ENCODE results near the gene FIG4.
"Not testable (repeated sequence)": the region's sequence is repeated elsewhere in the genome, so short reads cannot be mapped to it uniquely, and the experiment has no call there.

Gene FIG4

GRCh38 chr6:109744779-109745178 is 53.7 kb downstream of the FIG4 start:
- DNase-seq (ENCODE audit: extremely low spot score, insufficient read length, low read depth); FAIRE-seq: not testable (repeated sequence)

DNA sequence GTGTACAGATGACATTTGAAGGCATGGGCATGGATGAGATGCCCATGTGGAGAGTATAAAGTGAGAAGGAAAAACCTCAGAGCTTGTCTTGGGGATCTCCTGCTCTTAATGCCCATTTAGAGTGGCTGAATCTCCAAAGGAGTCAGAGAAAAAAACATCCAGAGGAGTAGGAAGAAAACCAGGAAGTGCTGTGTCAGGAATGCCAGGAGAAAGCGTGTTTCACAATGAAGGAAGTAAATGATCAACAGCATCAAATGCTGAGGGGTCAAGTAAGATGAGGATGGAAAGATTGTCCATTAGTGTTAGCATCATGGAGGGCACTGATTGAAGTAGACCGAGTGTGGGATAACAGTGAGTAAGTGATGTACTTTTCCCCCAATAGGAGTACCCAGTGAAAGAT is 56.1 kb downstream of the FIG4 start:
- FAIRE-seq, result no peak
- DNase-seq (ENCODE audit: extremely low spot score, insufficient read length, low read depth), result no peak

DNA sequence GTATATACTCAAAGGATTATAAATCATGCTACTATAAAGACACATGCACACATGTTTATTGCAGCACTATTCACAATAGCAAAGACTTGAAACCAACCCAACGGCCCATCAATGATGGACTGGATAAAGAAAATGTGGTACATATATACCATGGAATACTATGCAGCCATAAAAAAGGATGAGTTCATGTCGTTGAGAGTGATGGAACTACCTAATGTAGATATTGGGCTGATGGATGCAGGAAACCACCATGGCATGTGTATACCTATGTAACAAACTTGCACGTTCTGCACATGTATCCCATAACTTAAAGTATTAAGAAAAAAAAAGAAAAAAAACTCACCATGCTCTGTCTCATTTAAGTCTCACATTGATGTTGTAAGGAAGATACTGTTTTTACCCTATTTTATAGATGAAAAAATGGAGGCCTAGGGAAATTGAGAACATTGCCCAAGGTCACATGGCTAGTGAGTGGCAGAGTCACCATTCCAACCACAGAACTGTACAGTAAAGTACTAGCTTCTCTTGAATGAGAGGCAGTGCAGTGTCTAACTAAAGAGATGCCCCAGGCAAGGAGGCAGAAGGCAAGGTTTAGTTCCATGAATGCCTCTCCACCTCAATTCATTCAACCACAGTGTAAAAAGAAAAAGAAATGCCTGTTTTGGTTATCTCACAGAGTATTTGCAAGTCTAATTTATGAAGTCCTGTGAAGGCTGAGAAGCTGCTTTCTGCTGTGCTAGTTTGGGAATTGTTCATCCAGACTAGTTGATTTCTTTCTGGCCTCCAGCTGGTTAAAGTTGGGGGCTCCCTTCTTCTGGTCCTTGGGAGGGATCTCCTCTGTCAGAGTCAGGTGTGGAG is 68.2 kb downstream of the FIG4 start:
- DNase-seq (ENCODE audit: extremely low spot score, insufficient read length, low read depth), result no peak
- FAIRE-seq, result no peak

GRCh38 chr6:109760208-109760607 is 69.1 kb downstream of the FIG4 start:
- FAIRE-seq, result no peak
- DNase-seq (ENCODE audit: extremely low spot score, insufficient read length, low read depth), result no peak

DNA sequence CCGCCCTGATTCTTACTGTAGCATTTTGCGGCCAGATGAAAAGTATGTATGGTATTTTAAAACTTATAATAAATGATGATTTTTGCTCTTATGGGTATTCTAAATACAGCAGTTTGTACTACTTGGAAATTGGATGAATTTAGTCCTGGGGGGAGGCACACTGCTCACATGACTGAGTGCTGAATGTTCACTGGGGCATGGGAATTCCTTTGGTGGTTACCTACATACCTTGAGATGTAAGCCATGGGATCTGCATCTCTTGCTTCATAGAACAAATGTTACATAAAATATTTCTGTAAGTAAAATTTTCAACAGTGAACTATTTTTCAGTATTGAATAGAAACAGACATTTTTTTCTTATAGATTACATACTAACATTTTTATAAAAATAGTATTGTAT is 71.1 kb downstream of the FIG4 start:
- FAIRE-seq (no peak), DNase-seq (ENCODE audit: extremely low spot score, insufficient read length, low read depth) (no peak)

DNA sequence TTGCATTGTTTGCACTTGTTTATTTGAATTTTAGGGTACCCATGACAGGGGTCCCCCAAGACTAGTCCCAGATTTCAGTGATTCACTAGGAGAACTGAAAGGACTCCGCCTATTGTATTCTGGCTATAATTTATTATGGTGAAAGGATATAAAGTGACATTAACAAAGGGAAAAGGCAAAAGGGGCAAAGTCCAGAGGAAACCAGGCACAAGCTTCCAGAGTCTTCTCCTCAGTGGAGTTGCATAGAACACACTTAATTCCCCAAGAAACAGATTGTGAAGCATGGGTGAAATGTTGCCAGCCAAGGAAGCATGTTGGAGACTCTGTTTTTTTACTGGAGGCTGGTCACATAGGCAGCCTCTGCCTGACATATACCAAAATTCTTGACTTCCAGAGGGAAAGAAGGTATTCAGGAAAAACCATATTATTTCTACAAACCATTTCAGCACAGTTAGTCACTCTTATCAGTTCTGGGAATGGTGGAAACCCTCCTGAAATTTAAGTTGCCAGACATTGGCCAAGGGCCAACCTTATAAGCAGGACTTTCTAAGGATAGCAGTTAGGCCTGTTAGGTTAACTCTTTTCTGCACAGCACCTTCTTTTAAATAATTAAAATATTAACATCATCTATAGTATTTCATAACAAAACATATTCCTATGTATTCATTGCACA is 71.8 kb downstream of the FIG4 start:
- FAIRE-seq (no peak), DNase-seq (ENCODE audit: extremely low spot score, insufficient read length, low read depth) (no peak)

DNA sequence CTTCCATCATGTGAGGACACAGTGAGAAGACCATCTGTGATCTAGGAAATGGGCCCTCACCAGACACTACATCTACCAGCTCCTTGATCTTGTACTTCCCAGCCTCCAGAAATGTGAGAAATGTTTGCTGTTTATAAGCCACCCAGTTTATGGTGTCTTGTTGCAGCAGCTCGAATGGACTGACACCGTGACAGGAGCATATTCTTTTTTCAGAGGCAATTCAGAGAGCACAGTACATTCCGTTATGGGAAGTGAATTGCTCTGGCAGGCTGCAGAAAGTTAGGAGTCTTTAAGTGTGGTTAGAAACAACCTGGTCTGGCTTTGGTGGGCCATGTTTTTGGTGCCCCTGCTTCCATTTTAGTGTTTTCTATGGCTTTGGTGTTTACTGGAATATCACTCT is 75.1 kb downstream of the FIG4 start:
- FAIRE-seq (no peak), DNase-seq (ENCODE audit: extremely low spot score, insufficient read length, low read depth) (no peak)

- FAIRE-seq, result no peak
These were observed 76.9 kb downstream of the FIG4 start for GRCh38 chr6:109767961-109768360.

DNA sequence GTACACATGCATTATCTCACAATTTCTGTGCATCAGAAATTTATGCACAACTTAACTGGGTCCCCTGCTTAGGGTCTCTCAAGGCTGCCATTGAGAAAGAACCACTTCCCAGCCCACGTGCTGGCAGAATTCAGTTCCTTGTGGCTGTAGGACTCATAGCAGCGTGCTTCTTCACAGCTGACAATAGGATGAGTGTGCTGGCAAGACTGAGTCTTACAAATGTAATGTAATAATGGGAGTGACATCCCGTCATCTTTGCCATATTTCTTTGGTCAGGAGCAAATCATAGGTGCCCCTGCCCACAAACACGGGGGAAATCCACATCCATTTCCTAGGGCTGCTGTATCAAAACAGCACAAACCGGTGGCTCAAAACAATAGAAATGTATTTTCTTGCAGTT is 77.4 kb downstream of the FIG4 start:
- no peak for DNase-seq (ENCODE audit: extremely low spot score, insufficient read length, low read depth)
- no peak for FAIRE-seq

More at GRCh38 chr6:109767961-109768360, 76.9 kb downstream of the FIG4 start:
- no peak for DNase-seq (ENCODE audit: extremely low spot score, insufficient read length, low read depth)

DNA sequence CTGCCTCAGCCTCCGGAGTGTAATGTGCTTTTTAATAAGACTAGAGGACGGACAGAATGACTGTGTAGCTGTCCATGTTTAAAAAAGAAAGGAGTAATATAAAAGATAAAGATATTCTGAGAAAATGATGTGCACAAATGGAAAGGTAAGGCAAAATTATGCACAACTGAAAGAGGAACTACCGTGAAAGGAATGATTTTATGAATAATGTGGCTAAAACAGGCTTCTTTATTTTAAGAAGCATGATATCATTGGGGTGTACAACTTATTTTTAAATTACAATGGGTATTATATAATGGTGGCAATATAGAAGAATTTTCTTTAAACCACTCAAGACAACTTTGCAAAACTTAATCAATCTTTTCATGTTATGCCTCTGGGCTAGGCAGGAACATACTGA is 78.1 kb downstream of the FIG4 start:
- FAIRE-seq (no peak), DNase-seq (ENCODE audit: extremely low spot score, insufficient read length, low read depth) (no peak)

DNA sequence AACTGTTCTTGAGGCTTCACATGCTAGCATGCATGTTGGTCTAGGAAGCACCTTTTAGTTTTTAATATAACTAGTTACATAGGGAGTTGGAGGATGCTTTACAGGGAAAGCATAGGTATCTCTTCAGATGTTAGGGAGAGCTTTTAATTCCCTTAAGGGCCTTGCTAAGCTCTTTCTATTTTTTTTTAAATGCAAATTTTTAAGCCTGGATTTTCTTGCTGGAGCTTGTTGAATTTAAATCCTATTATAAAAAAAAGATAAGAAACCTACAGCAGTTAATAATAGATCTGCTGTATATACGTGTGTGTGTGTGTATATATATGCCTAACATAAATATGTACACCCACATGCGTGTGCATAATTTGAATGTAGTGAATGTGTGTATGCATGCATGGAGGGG is 79.0 kb downstream of the FIG4 start:
- FAIRE-seq, result no peak
- no peak for DNase-seq (ENCODE audit: extremely low spot score, insufficient read length, low read depth)

- FAIRE-seq (no peak), DNase-seq (ENCODE audit: extremely low spot score, insufficient read length, low read depth) (no peak)
These were observed 79.7 kb downstream of the FIG4 start for GRCh38 chr6:109770779-109771178.

DNA sequence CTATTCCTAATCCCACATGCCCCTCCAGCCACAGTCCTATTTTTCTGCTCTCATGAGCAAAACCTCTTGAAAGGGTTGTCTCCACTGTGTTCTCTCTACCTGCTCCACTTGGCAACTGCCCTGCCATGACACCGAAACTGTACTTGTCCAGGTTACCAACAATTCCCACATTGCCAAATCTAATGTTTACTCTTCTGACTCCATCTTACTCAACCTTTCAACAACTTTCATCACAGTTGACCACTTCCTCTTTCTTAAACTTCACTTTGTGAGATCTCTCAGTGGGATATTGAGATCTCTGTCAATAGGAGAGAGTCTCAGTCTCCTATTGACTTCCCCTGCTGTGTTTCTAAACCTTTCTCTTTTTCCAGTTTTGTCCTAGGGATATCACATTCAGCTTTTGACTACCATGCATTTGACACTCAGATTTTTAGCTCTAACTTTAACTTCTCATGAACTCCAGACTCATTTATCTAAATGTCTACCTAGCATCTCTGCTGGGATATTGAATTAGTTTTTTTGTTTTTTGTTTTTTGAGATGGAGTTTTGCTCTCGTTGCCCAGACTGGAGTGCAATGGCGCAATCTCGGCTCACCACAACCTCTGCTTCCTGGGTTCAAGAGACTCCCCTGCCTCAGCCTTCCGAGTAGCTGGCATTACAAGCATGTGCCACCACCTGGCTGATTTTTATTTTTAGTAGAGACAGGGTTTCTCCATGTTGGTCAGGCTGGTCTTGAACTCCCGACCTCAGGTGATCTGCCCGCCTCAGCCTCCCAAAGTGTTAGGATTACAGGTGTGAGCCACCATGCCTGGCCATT is 81.1 kb downstream of the FIG4 start:
- peak; percentile 72 for FAIRE-seq
- DNase-seq (ENCODE audit: extremely low spot score, insufficient read length, low read depth), result not testable (repeated sequence)

DNA sequence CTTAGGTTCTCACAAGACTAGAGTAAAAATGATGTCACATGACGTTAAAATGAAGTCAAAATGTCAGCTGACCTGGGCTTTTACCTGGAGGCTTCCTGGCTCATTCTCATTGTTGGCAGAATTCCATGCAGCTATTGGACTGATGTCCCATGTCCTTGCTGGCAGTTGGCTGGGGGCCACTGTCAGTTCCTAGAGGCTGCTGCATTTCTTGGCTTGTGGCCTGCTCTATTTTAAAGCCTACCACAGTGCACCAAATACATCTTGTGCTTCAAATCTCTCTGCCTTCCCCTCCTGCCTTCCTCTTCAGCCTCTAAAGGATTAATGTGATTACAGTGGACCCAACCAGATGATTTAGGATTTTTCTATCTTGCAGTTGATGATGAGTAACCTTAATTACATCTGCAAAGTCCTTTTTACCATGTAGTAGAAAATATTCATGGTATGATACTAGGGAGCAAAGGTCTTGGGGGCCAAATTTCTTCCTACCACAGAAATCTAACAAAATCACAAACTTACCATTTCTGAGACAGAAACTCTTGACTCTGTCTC is 81.9 kb downstream of the FIG4 start:
- FAIRE-seq (no peak), DNase-seq (ENCODE audit: extremely low spot score, insufficient read length, low read depth) (no peak)

GRCh38 chr6:109781001-109781400 is 89.9 kb downstream of the FIG4 start:
- FAIRE-seq (no peak), DNase-seq (ENCODE audit: extremely low spot score, insufficient read length, low read depth) (no peak)

DNA sequence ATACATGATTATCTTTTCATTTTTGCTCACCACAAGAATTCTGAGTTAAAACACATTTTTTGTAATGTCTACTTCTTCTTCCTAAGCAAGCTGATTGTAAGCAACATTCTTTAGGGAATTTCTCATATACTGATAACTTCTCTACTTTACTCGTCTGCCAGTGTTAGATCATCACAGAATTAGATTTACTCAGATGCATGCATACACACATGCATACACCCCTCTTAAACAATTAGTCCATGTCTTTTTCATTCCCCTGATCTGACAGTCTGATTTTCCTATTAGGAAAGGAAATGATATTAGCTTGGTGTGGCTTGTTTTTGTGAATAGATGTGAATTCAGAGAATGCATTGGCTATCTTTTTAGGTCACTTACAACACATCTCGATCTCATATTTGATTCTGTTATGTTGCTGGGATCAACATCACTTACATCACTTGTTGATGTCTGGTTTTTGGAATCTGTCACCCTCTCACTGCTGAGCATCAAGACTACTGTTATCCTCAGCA is 91.4 kb downstream of the FIG4 start:
- DNase-seq (ENCODE audit: extremely low spot score, insufficient read length, low read depth) (no peak), FAIRE-seq (no peak)

DNA sequence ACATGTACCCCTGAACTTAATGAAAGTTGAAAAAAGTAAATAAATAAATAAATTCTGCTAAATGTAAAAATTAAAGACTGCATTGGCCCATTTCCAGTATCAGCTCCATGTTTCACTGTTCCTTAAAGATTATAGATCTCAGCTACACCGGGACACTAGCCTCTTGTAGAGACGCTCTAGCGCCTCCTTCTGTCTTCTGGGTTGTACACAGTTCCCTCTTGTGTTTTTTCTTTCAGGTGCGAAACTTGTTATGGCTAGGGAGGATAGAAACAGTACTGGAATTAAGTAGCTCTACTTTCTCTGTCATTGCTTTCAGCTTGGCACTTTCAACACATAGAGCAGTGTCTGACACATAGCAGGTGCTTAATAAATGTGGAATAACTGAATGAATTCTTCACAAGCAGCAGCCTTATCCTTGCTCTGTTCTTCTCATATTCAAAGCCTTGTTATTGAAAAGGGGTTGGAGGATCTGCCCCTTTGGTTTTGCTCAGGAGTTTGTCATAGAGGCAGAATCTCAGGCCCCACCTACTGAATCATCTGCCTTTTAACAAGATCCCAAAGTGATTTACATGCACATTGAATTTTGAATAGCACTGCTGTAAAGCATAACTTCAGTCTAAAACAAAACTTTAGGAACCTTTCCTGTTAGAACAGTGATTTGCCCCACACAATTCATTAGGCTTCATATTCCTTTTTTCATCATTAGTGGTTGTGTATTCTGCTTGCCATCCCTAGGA is 92.3 kb downstream of the FIG4 start:
- no peak for DNase-seq (ENCODE audit: extremely low spot score, insufficient read length, low read depth)
- no peak for FAIRE-seq

DNA sequence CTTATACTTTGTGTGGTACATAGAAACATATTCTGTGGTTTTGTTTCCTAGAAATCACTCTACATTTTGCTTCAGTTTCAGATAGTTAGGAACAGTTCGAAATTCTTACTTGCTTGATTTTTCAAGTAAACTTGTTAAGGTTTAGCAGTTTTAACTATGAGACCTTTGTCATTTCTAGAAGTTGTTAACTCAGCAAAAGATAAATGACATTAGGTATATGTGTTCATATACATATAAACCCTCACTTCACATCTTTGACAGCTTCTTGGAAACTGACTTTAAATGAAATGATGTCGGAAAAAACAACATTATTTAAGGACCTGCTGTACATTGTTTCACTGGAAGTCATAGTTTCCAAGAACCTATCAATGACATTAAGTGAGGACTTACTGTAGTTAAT is 96.2 kb downstream of the FIG4 start:
- DNase-seq (ENCODE audit: extremely low spot score, insufficient read length, low read depth) (no peak), FAIRE-seq (no peak)

- FAIRE-seq (no peak), DNase-seq (ENCODE audit: extremely low spot score, insufficient read length, low read depth) (no peak)
These were observed 97.6 kb downstream of the FIG4 start for GRCh38 chr6:109788687-109789086.

DNA sequence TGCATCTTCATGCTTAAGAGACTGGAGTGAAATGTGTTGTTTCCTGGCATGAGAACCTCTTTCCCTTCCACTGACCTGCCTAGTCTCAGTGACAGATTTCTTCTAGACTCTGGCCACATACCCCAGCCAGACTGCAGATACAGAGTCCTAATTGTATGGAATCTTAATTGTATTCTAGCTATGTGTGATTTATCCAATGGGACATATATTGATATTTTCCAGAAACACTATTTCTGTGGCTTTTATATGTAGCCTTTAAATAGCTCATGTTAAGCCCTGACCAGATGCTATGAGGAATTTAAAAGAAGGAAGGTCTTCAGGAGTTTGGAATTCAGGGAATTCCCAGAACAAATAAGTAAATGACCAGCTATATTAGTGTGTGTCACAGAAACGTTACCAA is 99.0 kb downstream of the FIG4 start:
- DNase-seq (ENCODE audit: extremely low spot score, insufficient read length, low read depth) (no peak), FAIRE-seq (no peak)
